Measurements from ENCODE around the gene TOM1L2. TPM values are rescaled to one million over a fixed set of nuclear protein-coding genes. Genes with fewer than 3 reads are reported as not detected.
A peak's percentile ranks its signal among the peaks of the same experiment; 100 is the strongest.

The TOM1L2 gene
- total RNA-seq, 1 experiment from 2014 or later, result 24.1 TPM

DNA sequence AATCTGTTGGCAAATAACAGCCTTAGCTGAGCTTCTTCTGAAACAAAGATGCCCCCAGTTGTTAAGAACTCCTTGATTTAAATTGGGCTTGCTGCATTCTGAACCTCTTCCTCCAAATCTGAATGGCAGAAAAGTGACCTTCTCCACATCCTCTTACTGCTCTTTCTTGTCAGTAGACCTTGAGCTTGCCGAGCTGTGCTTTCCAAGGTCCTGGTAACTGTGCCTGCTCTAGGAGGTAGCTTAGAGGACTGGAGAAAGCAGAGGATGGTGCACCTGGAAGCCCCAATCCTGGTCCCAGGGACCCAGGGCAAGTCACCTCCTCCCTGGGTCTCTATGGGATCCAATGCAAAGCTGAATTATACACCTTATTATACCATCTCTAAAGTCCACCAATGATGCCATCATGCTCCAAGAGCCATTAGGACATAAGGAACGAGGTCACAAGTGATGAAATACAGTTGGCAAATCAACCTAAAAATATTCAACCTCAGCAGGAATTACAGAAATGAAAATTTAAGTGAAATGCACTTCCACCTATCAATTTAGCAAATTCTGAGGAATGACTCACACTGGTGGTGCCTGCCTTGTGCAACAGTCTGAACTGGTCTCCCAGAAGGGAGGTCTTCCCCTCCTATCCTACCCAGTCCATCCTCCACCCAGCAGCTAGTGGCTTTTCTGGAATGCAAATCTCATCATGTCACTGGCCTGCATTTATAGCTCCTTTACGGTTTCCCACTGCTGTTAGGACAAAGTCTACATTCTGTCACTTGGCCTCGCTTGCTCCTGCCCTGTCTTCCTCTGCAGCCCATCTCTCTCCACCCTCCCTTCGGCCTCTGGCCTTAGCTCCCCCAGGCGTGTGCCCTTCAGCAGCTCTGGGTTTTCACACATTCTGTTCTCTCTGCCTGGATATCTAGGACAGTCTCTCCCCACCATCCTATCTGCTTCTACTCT, 36.6 kb downstream of the TOM1L2 start:
- Histone ChIP-seq H2AFZ (ENCODE audit: low read depth, low read length, poor library complexity, severe bottlenecking) (no peak overlapping the region), H3K27ac (ENCODE audit: low read depth, low read length) (no peak overlapping the region), H3K9me3 (ENCODE audit: control insufficient read depth in 1 of 2, insufficient read depth in 1 of 2, low read depth in 1 of 2, low read length in 2 of 2) (no peaks in the 10 kb centered on the region), H4K20me1 (ENCODE audit: insufficient read depth) (no peaks in the 10 kb centered on the region), H3K9ac (ENCODE audit: low read length) (no peak overlapping the region), H3K36me3 (ENCODE audit: control insufficient read depth in 1 of 2, insufficient read depth in 2 of 2, low read length in 2 of 2) (no peaks in the 10 kb centered on the region), H3K27me3 (ENCODE audit: insufficient read depth, low read length) (no peaks in the 10 kb centered on the region), H3K4me1 (ENCODE audit: control insufficient read depth in 1 of 2, insufficient read depth in 2 of 2, low read length in 2 of 2) (peaks cover 46 to 58% of the 10 kb centered on the region in 2 experiments), H3K4me2 (ENCODE audit: low read length) (peak overlapping the region; percentile 34), H3K79me2 (ENCODE audit: insufficient read depth, low read length) (no peaks in the 10 kb centered on the region; the same call in 1 of the 2 replicates), H3K4me3 (replicated peaks in 1 of 2; ENCODE audit: low read depth in 1 of 2, low read length in 2 of 2) (no peak overlapping the region), H3K9me2 (ENCODE audit: insufficient read depth) (no peaks in the 10 kb centered on the region)
- ChIA-PET POLR2A (interaction anchor here (0.9 kb wide), 1 partner anchor 23 kb away, joined by 3 read pairs; no protein-coding TSS in a partner anchor), RAD21 (ENCODE audit: low non-redundant PET in 1 of 2, low total read pairs in 2 of 2, uncharacterized antibody in 2 of 2, unreplicated experiment in 2 of 2) (no interaction called here), CTCF (interaction anchor here (0.6 kb wide), 1 partner anchor 17 kb away, joined by 3 read pairs; no protein-coding TSS in a partner anchor)
- no peak for TF ChIP-seq ZFX (IDR thresholded peaks at IDR 0.05)
- TF ChIP-seq, protein P1, sequence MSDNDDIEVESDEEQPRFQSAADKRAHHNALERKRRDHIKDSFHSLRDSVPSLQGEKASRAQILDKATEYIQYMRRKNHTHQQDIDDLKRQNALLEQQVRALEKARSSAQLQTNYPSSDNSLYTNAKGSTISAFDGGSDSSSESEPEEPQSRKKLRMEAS (IDR thresholded peaks at IDR 0.05), result no peak
- peak; percentile 37; the same call in 1 of the 2 replicates for TF ChIP-seq CEBPB (IDR thresholded peaks at IDR 0.05; ENCODE audit: low read depth)
- DNase-seq (ENCODE audit: low read depth, low spot score) (no peak), ATAC-seq (no peak; the same call in 1 of the 2 replicates)
- intact Hi-C loops (cut with micrococcal nuclease), result no loop called here
- no TSS peak for BruUV-seq (replicated peaks)

DNA sequence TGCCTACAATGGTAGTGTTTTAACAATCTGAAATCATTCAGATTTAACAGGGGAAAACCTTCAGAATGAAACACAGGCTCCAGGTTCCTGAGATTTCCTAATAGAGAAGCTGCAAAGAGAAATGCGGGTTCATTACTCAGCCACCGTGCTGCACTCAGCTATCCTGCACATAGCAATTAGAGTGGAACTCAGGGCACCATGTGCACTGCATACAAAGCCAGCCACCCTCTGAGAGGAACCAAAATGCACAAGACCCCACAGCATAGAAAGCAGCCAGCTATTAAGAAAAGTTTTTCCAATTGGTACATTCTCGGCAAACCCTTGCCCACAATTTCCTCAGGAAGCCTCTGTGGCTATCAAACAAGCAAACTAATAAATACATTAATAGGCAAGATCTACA, 37.4 kb downstream of the TOM1L2 start:
- Histone ChIP-seq H3K4me2 (ENCODE audit: low read length) (no peak overlapping the region), H3K36me3 (ENCODE audit: control insufficient read depth in 1 of 2, insufficient read depth in 2 of 2, low read length in 2 of 2) (no peaks in the 10 kb centered on the region), H3K79me2 (ENCODE audit: insufficient read depth, low read length) (no peaks in the 10 kb centered on the region; the same call in 1 of the 2 replicates), H4K20me1 (ENCODE audit: insufficient read depth) (no peaks in the 10 kb centered on the region), H3K27me3 (ENCODE audit: insufficient read depth, low read length) (no peaks in the 10 kb centered on the region), H3K4me1 (ENCODE audit: control insufficient read depth in 1 of 2, insufficient read depth in 2 of 2, low read length in 2 of 2) (peaks cover 38 to 53% of the 10 kb centered on the region in 2 experiments), H2AFZ (ENCODE audit: low read depth, low read length, poor library complexity, severe bottlenecking) (no peak overlapping the region), H3K9me3 (ENCODE audit: control insufficient read depth in 1 of 2, insufficient read depth in 1 of 2, low read depth in 1 of 2, low read length in 2 of 2) (no peaks in the 10 kb centered on the region), H3K9me2 (ENCODE audit: insufficient read depth) (no peaks in the 10 kb centered on the region), H3K4me3 (replicated peaks in 1 of 2; ENCODE audit: low read depth in 1 of 2, low read length in 2 of 2) (no peak overlapping the region), H3K9ac (ENCODE audit: low read length) (no peak overlapping the region), H3K27ac (ENCODE audit: low read depth, low read length) (no peak overlapping the region)
- intact Hi-C loops (cut with micrococcal nuclease), result no loop called here
- ChIA-PET RAD21 (ENCODE audit: low non-redundant PET in 1 of 2, low total read pairs in 2 of 2, uncharacterized antibody in 2 of 2, unreplicated experiment in 2 of 2) (no interaction called here), CTCF (interaction anchor here (1.1 kb wide), 1 partner anchor 16 kb away, joined by 3 read pairs; no protein-coding TSS in a partner anchor), POLR2A (interaction anchor here (0.9 kb wide), 1 partner anchor 23 kb away, joined by 3 read pairs; no protein-coding TSS in a partner anchor)
- DNase-seq (ENCODE audit: low read depth, low spot score) (no peak), ATAC-seq (no peak)
- no TSS peak for BruUV-seq (replicated peaks)
- TF ChIP-seq, protein P2, sequence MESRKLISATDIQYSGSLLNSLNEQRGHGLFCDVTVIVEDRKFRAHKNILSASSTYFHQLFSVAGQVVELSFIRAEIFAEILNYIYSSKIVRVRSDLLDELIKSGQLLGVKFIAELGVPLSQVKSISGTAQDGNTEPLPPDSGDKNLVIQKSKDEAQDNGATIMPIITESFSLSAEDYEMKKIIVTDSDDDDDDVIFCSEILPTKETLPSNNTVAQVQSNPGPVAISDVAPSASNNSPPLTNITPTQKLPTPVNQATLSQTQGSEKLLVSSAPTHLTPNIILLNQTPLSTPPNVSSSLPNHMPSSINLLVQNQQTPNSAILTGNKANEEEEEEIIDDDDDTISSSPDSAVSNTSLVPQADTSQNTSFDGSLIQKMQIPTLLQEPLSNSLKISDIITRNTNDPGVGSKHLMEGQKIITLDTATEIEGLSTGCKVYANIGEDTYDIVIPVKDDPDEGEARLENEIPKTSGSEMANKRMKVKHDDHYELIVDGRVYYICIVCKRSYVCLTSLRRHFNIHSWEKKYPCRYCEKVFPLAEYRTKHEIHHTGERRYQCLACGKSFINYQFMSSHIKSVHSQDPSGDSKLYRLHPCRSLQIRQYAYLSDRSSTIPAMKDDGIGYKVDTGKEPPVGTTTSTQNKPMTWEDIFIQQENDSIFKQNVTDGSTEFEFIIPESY (IDR thresholded peaks at IDR 0.05; ENCODE audit: extremely low read depth, insufficient replicate concordance, low read length), result no peak
- TF ChIP-seq, protein P3, sequence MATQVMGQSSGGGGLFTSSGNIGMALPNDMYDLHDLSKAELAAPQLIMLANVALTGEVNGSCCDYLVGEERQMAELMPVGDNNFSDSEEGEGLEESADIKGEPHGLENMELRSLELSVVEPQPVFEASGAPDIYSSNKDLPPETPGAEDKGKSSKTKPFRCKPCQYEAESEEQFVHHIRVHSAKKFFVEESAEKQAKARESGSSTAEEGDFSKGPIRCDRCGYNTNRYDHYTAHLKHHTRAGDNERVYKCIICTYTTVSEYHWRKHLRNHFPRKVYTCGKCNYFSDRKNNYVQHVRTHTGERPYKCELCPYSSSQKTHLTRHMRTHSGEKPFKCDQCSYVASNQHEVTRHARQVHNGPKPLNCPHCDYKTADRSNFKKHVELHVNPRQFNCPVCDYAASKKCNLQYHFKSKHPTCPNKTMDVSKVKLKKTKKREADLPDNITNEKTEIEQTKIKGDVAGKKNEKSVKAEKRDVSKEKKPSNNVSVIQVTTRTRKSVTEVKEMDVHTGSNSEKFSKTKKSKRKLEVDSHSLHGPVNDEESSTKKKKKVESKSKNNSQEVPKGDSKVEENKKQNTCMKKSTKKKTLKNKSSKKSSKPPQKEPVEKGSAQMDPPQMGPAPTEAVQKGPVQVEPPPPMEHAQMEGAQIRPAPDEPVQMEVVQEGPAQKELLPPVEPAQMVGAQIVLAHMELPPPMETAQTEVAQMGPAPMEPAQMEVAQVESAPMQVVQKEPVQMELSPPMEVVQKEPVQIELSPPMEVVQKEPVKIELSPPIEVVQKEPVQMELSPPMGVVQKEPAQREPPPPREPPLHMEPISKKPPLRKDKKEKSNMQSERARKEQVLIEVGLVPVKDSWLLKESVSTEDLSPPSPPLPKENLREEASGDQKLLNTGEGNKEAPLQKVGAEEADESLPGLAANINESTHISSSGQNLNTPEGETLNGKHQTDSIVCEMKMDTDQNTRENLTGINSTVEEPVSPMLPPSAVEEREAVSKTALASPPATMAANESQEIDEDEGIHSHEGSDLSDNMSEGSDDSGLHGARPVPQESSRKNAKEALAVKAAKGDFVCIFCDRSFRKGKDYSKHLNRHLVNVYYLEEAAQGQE (IDR thresholded peaks at IDR 0.05; ENCODE audit: low read depth), result no peak
- no peak for TF ChIP-seq ELF1 (IDR thresholded peaks at IDR 0.05; ENCODE audit: borderline replicate concordance, low read depth)
- TF ChIP-seq SIN3A (IDR thresholded peaks at IDR 0.05; ENCODE audit: low read depth), result no peak
- no peak for TF ChIP-seq JUND (IDR thresholded peaks at IDR 0.05)
- TF ChIP-seq, protein P4, sequence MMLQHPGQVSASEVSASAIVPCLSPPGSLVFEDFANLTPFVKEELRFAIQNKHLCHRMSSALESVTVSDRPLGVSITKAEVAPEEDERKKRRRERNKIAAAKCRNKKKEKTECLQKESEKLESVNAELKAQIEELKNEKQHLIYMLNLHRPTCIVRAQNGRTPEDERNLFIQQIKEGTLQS (IDR thresholded peaks at IDR 0.05), result no peak
- TF ChIP-seq CEBPB (IDR thresholded peaks at IDR 0.05; ENCODE audit: low read depth), result no peak
- no peak for TF ChIP-seq SP1 (IDR thresholded peaks at IDR 0.05; ENCODE audit: low read depth)
- TF ChIP-seq EZH2phosphoT487 (IDR thresholded peaks at IDR 0.05; ENCODE audit: borderline replicate concordance), result no peak
- TF ChIP-seq SRF (IDR thresholded peaks at IDR 0.05; ENCODE audit: low read depth), result no peak
- TF ChIP-seq FOSL1 (IDR thresholded peaks at IDR 0.05; ENCODE audit: low read depth), result no peak
